NCI-H2196 (cell line): Measurements from ENCODE around the gene H1-8.
"Not testable (repeated sequence)": the region's sequence is repeated elsewhere in the genome, so short reads cannot be mapped to it uniquely, and the experiment has no call there.

Source experiments
- DNase-seq: peaks from one replicate; lab custom pipeline; 2025; ENCODE audit not compliant: unreplicated experiment; lab: John Stamatoyannopoulos, UW

Gene H1-8

GRCh38 chr3:129515108-129515820 lies 27.7 kb upstream of the H1-8 start:
- not testable (repeated sequence) for DNase-seq

- DNase-seq = not testable (repeated sequence)
Observed at GRCh38 chr3:129515821-129516432, 27.0 kb upstream of the H1-8 start.

- DNase-seq = no peak
Observed at GRCh38 chr3:129517516-129517915, 25.5 kb upstream of the H1-8 start.

GRCh38 chr3:129518038-129518561 lies 24.9 kb upstream of the H1-8 start:
- no peak for DNase-seq

GRCh38 chr3:129518581-129518980 lies 24.4 kb upstream of the H1-8 start:
- no peak for DNase-seq

- no peak for DNase-seq
Observed at GRCh38 chr3:129519449-129519848, 23.5 kb upstream of the H1-8 start.

GRCh38 chr3:129519896-129520715 lies 22.9 kb upstream of the H1-8 start:
- no peak for DNase-seq

GRCh38 chr3:129520960-129521359 lies 22.0 kb upstream of the H1-8 start:
- no peak for DNase-seq

GRCh38 chr3:129521611-129522010 lies 21.4 kb upstream of the H1-8 start:
- DNase-seq = no peak

GRCh38 chr3:129522953-129523352 lies 20.0 kb upstream of the H1-8 start:
- DNase-seq = no peak

GRCh38 chr3:129524081-129524480 lies 18.9 kb upstream of the H1-8 start:
- no peak for DNase-seq

- no peak for DNase-seq
Observed at GRCh38 chr3:129525341-129525968, 17.5 kb upstream of the H1-8 start.

GRCh38 chr3:129526121-129526900 lies 16.7 kb upstream of the H1-8 start:
- DNase-seq = no peak

- no peak for DNase-seq
Observed at GRCh38 chr3:129527262-129527661, 15.7 kb upstream of the H1-8 start.

- DNase-seq = no peak
Observed at GRCh38 chr3:129528589-129529100, 14.3 kb upstream of the H1-8 start, which contains the start of gene RHO. Gene RHO (plus strand): TSS chr3:129528639. CDS start chr3:129528734, 95 bp downstream.

GRCh38 chr3:129529436-129530210 lies 13.4 kb upstream of the H1-8 start:
- DNase-seq = no peak

GRCh38 chr3:129530251-129530791 lies 12.7 kb upstream of the H1-8 start:
- DNase-seq = no peak

GRCh38 chr3:129530821-129531220 lies 12.2 kb upstream of the H1-8 start:
- DNase-seq = no peak

- DNase-seq = no peak
Observed at GRCh38 chr3:129531699-129532098, 11.3 kb upstream of the H1-8 start.
